H9 (cell line): ENCODE data around the gene SSH3. TPM values are rescaled to one million over a fixed set of nuclear protein-coding genes. Genes with fewer than 3 reads are reported as not detected.

Experiments used
- DNase-seq: peaks from one replicate; pipeline ENCODE4 v3.0.0-alpha.2; 2017
- H2AFZ ChIP-seq: one replicate; pipeline ENCODE4 v1.6.1; 2013; ENCODE audit warnings: mild to moderate bottlenecking, low read length, control low read depth, moderate library complexity
- H2AK5ac ChIP-seq: 2 replicates; pipeline ENCODE4 v1.6.1; 2013; ENCODE audit warnings: low read length, control low read depth, mixed read lengths; ENCODE audit not compliant: insufficient read length
- H2BK120ac ChIP-seq: one replicate; pipeline ENCODE4 v1.6.1; 2013; ENCODE audit warnings: low read depth, mild to moderate bottlenecking, low read length, control low read depth, inconsistent platforms; ENCODE audit not compliant: poor library complexity, severe bottlenecking
- H2BK12ac ChIP-seq: 2 replicates; pipeline ENCODE4 v1.6.1; 2013; ENCODE audit warnings: low read length, control low read depth, mixed read lengths, low read depth; ENCODE audit not compliant: insufficient read length
- H2BK15ac ChIP-seq: 2 replicates; pipeline ENCODE4 v1.6.1; 2013; ENCODE audit warnings: low read depth, low read length, control low read depth
- H2BK20ac ChIP-seq: one replicate; pipeline ENCODE4 v1.6.1; 2013; ENCODE audit warnings: low read depth, mild to moderate bottlenecking, low read length, control low read depth, inconsistent platforms; ENCODE audit not compliant: poor library complexity, severe bottlenecking
- H2BK5ac ChIP-seq: 2 replicates; pipeline ENCODE4 v1.6.1; 2013; ENCODE audit warnings: low read length, control low read depth, mixed read lengths; ENCODE audit not compliant: insufficient read length
- H3K14ac ChIP-seq: 2 replicates; pipeline ENCODE4 v1.6.1; 2013; ENCODE audit warnings: low read length, control low read depth; ENCODE audit not compliant: insufficient read depth
- H3K18ac ChIP-seq: 2 replicates; pipeline ENCODE4 v1.6.1; 2013; ENCODE audit warnings: low read depth, mild to moderate bottlenecking, mixed read lengths, low read length, control low read depth; ENCODE audit not compliant: insufficient read length
- H3K23ac ChIP-seq: 2 replicates; pipeline ENCODE4 v1.6.1; 2013; ENCODE audit warnings: low read length, control low read depth, mixed read lengths, low read depth; ENCODE audit not compliant: insufficient read length
- H3K23me2 ChIP-seq: 2 replicates; pipeline ENCODE4 v1.6.1; 2013; ENCODE audit warnings: low read depth, mild to moderate bottlenecking, mixed read lengths, low read length, control low read depth; ENCODE audit not compliant: insufficient read length, poor library complexity, severe bottlenecking
- H3K27ac ChIP-seq: 2 replicates; pipeline ENCODE4 v1.5.1; 2013; ENCODE audit warnings: low read length, control low read depth, mixed read lengths, low read depth; ENCODE audit not compliant: insufficient read length
- H3K27me3 ChIP-seq: 2 replicates; pipeline ENCODE4 v1.6.1; 2013; ENCODE audit warnings: low read length, control low read depth, inconsistent platforms; ENCODE audit not compliant: insufficient read depth
- H3K4ac ChIP-seq: 2 replicates; pipeline ENCODE4 v1.6.1; 2013; ENCODE audit warnings: low read depth, mild to moderate bottlenecking, control low read depth, inconsistent platforms, low read length, moderate library complexity
- H3K4me1 ChIP-seq: 2 replicates; pipeline ENCODE4 v1.6.1; 2013; ENCODE audit warnings: low read length, control low read depth, inconsistent platforms; ENCODE audit not compliant: insufficient read depth
- H3K4me2 ChIP-seq: 2 replicates; pipeline ENCODE4 v1.6.1; 2013; ENCODE audit warnings: low read length, control low read depth, mixed read lengths; ENCODE audit not compliant: insufficient read length, insufficient read depth
- H3K56ac ChIP-seq: 2 replicates; pipeline ENCODE4 v1.6.1; 2013; ENCODE audit warnings: low read depth, mild to moderate bottlenecking, mixed read lengths, low read length, control low read depth; ENCODE audit not compliant: insufficient read length
- H3K79me1 ChIP-seq: 2 replicates; pipeline ENCODE4 v1.6.1; 2013; ENCODE audit warnings: low read depth, mild to moderate bottlenecking, moderate library complexity, low read length, control low read depth, inconsistent platforms; ENCODE audit not compliant: insufficient read depth, poor library complexity, severe bottlenecking
- H3K79me2 ChIP-seq: 2 replicates; pipeline ENCODE4 v1.6.1; 2013; ENCODE audit warnings: low read length, control low read depth, inconsistent platforms; ENCODE audit not compliant: insufficient read depth
- H3K9ac ChIP-seq: 2 replicates; pipeline ENCODE4 v1.6.1; 2013; ENCODE audit warnings: low read length, control low read depth, mixed read lengths; ENCODE audit not compliant: insufficient read length; ENCODE audit errors: extremely low read depth
- H3K9me3 ChIP-seq: one replicate; pipeline ENCODE4 v1.6.1; 2013; ENCODE audit warnings: low read depth, low read length, inconsistent platforms; ENCODE audit not compliant: control insufficient read depth
- H3T11ph ChIP-seq: one replicate; pipeline ENCODE4 v1.6.1; 2013; ENCODE audit warnings: mild to moderate bottlenecking, low read length, control low read depth, inconsistent platforms
- H4K20me1 ChIP-seq: one replicate; pipeline ENCODE4 v1.6.1; 2013; ENCODE audit not compliant: control insufficient read depth, insufficient read length, insufficient read depth
- H4K5ac ChIP-seq: 2 replicates; pipeline ENCODE4 v1.6.1; 2013; ENCODE audit warnings: low read depth, mild to moderate bottlenecking, mixed read lengths, low read length, control low read depth; ENCODE audit not compliant: insufficient read length
- H4K8ac ChIP-seq: replicated peaks from 2 replicates; pipeline ENCODE4 v1.6.1; 2013; ENCODE audit warnings: low read length, control low read depth, mixed read lengths, low read depth; ENCODE audit not compliant: insufficient read length
- H4K91ac ChIP-seq: 2 replicates; pipeline ENCODE4 v1.6.1; 2013; ENCODE audit warnings: low read depth, mild to moderate bottlenecking, moderate library complexity, mixed read lengths, low read length, control low read depth; ENCODE audit not compliant: insufficient read length
- H3K27ac Mint-ChIP-seq, 3 experiments: 2 replicates in 2 of 3; 3 replicates in 1 of 3; pipeline ENCODE4 v1.8.0; 2020 to 2021; ENCODE audit warnings: mixed read lengths in 3 of 3, mild to moderate bottlenecking in 1 of 3, moderate library complexity in 1 of 3
- H3K27me3 Mint-ChIP-seq: 2 replicates; pipeline ENCODE4 v1.8.0; 2021; ENCODE audit warnings: low read depth, mild to moderate bottlenecking, moderate library complexity, mixed read lengths
- H3K36me3 Mint-ChIP-seq, 3 experiments: 2 replicates in 2 of 3; 3 replicates in 1 of 3; pipeline ENCODE4 v1.8.0; 2020 to 2021; ENCODE audit warnings: low read depth in 3 of 3, mixed read lengths in 3 of 3; ENCODE audit not compliant: insufficient read depth in 1 of 3
- H3K4me1 Mint-ChIP-seq, 2 experiments: 2 replicates each; pipeline ENCODE4 v1.8.0; 2020; ENCODE audit warnings: mixed read lengths in 2 of 2
- H3K4me3 Mint-ChIP-seq, 2 experiments: 2 replicates in 1 of 2; 3 replicates in 1 of 2; pipeline ENCODE4 v1.8.0; 2020 to 2021; ENCODE audit warnings: mild to moderate bottlenecking in 2 of 2, mixed read lengths in 2 of 2, moderate library complexity in 1 of 2
- H3K9me3 Mint-ChIP-seq, 2 experiments: 2 replicates in 1 of 2; 3 replicates in 1 of 2; pipeline ENCODE4 v1.8.0; 2020; ENCODE audit warnings: mild to moderate bottlenecking in 2 of 2, mixed read lengths in 2 of 2, moderate library complexity in 1 of 2
- WGBS: extraction: QIAGEN DNeasy Blood & Tissue Kit; methylation state at CpG from one replicate; pipeline ENCODE4 v1.1.7; 2013; ENCODE audit warnings: missing lambda C conversion rate, low lambda C conversion rate, mixed read lengths; ENCODE audit not compliant: insufficient read length; ENCODE audit errors: extremely low coverage; 5-methylcytosine and 5-hydroxymethylcytosine counted together
- total RNA-seq: library from RNA; stranded (reverse); gene quantifications from 2 replicates; pipeline ENCODE4 v1.2.1, GENCODE V29; 2021
- TF ChIP-seq, protein P1 (sequence below): fragments of 200-600 bp; sonication (generic); conservative IDR thresholded peaks from 3 replicates; pipeline ENCODE4 v1.8.0; 2021; ENCODE audit warnings: antibody characterized with exemption, mild to moderate bottlenecking

Gene SSH3
- total RNA-seq, 1 experiment from 2014 or later: 42.2 TPM

DNA sequence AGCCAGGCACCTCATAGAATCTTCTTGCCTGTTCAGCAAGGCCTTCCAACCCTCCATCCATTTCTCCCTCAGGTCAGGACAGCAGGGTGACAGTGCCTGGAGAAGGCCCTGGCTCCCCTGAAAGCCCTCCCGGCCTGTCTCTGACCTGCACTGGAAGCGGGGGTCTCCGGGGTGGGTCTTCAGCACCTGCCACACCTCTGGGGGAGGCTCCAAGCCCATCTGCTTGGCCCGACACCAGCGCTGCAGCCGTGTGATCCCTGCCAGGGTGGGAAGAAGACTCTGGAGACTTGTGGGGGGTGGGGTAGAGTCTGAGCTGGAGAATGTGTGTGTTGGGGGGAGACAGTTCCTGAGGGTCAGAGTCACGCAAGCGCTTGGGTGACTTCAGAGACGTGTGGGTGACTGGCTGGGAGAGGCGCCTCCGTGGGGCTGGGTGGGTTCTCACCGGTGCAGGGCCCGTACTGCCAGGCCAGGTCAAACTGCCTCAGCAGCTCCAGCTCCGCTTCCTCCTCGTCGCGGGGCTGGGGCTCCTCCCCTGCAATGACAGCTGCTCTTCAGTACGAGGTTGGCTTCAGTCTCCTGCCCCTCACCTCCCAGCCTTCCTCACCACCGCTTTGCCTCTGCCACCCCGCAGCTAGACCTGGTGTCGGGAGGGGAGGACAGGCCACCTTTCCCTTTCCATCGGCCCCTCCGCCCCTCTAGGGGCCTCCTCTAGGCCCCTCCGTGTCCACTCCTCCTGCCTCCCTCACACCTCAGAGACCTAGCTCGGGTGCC lies 49.4 kb downstream of the SSH3 start:
- Histone ChIP-seq H3K9me3 (no peaks in the 10 kb centered on the region), H3K4me2 (peak overlapping the region; percentile 76), H3T11ph (no peak overlapping the region), H2BK5ac (peak overlapping the region; percentile 50), H3K23me2 (peaks cover 14% of the 10 kb centered on the region), H3K14ac (peak overlapping the region; percentile 93), H3K23ac (no peak overlapping the region), H3K56ac (no peak overlapping the region), H3K79me2 (no peaks in the 10 kb centered on the region), H2BK20ac (no peak overlapping the region), H2BK12ac (no peak overlapping the region), H3K4me1 (no peaks in the 10 kb centered on the region), H2BK120ac (no peak overlapping the region), H4K5ac (no peak overlapping the region), H2AFZ (no peak overlapping the region), H3K4ac (no peak overlapping the region), H2BK15ac (0 out of 2 replicates have a peak overlapping the region, but pooled peaks have one; percentile 81), H3K18ac (peak overlapping the region; percentile 37), H4K8ac (no peak overlapping the region), H2AK5ac (no peak overlapping the region), H3K9ac (peak overlapping the region; percentile 9), H3K27me3 (no peaks in the 10 kb centered on the region), H4K20me1 (no peaks in the 10 kb centered on the region), H4K91ac (no peak overlapping the region), H3K79me1 (no peaks in the 10 kb centered on the region), H3K27ac (no peak overlapping the region)
- Mint-ChIP-seq H3K4me3 (peak overlapping the region; percentile 90 to 92), H3K27ac (peak overlapping the region; percentile 89 to 99 (median 92); a peak in 5 of 7 replicates), H3K27me3 (peaks cover 3% of the 10 kb centered on the region), H3K4me1 (peaks cover 40 to 51% of the 10 kb centered on the region in 2 experiments), H3K36me3 (no peaks in the 10 kb centered on the region), H3K9me3 (no peaks in the 10 kb centered on the region)
- DNase-seq: peak; percentile 51
- WGBS: no CpG with 5 or more reads among the region's 25 CpGs
- TF ChIP-seq, protein P1, sequence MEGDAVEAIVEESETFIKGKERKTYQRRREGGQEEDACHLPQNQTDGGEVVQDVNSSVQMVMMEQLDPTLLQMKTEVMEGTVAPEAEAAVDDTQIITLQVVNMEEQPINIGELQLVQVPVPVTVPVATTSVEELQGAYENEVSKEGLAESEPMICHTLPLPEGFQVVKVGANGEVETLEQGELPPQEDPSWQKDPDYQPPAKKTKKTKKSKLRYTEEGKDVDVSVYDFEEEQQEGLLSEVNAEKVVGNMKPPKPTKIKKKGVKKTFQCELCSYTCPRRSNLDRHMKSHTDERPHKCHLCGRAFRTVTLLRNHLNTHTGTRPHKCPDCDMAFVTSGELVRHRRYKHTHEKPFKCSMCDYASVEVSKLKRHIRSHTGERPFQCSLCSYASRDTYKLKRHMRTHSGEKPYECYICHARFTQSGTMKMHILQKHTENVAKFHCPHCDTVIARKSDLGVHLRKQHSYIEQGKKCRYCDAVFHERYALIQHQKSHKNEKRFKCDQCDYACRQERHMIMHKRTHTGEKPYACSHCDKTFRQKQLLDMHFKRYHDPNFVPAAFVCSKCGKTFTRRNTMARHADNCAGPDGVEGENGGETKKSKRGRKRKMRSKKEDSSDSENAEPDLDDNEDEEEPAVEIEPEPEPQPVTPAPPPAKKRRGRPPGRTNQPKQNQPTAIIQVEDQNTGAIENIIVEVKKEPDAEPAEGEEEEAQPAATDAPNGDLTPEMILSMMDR: no peak
